Spinal cord (tissue), 10 donors: ENCODE results near the gene EIF2AK3. TPM values are rescaled to one million over a fixed set of nuclear protein-coding genes. Genes with fewer than 3 reads are reported as not detected.
"Not testable (repeated sequence)": the region's sequence is repeated elsewhere in the genome, so short reads cannot be mapped to it uniquely, and the experiment has no call there.

Experiments used
- DNase-seq, 6 donors: peaks; one replicate each; pipeline versions ENCODE4 v3.0.0 to v3.0.0-alpha.2; 2013 to 2015; ENCODE audit warnings: low spot score in 6 of 6, low read depth in 4 of 6
- H3K27ac ChIP-seq: one replicate; pipeline ENCODE4 v1.5.1; 2013; ENCODE audit warnings: low read depth, low read length, control low read depth
- H3K27me3 ChIP-seq: one replicate; pipeline ENCODE4 v1.6.1; 2013; ENCODE audit warnings: low read length; ENCODE audit not compliant: control insufficient read depth, insufficient read depth
- H3K36me3 ChIP-seq: one replicate; pipeline ENCODE4 v1.6.1; 2013; ENCODE audit warnings: low read length; ENCODE audit not compliant: control insufficient read depth, insufficient read depth
- H3K4me1 ChIP-seq: one replicate; pipeline ENCODE4 v1.6.1; 2013; ENCODE audit warnings: low read length; ENCODE audit not compliant: control insufficient read depth, insufficient read depth
- H3K4me3 ChIP-seq: one replicate; pipeline ENCODE4 v1.5.1; 2013; ENCODE audit warnings: low read depth, low read length, control low read depth
- H3K9me3 ChIP-seq: one replicate; pipeline ENCODE4 v1.6.1; 2013; ENCODE audit warnings: low read length; ENCODE audit not compliant: control insufficient read depth, insufficient read depth
- WGBS: methylation state at CpG from one replicate; pipeline ENCODE4 v1.1.5; 2013; ENCODE audit warnings: missing lambda C conversion rate; ENCODE audit not compliant: insufficient coverage; 5-methylcytosine and 5-hydroxymethylcytosine counted together
- polyA plus RNA-seq, 2 donors: library from polyadenylated mRNA; unstranded; fragments of 120-200 nt; gene quantifications; one replicate each; pipeline ENCODE4 v1.2.1, GENCODE V29; 2013; ENCODE audit not compliant: insufficient read length in 2 of 2
- total RNA-seq, 2 donors: library from RNA; depleted of rRNA in 1 of 2; stranded (reverse); fragments of 120-200 nt in 1 of 2; fragments of >200 nt in 1 of 2; gene quantifications; one replicate each; pipeline versions ENCODE4 v1.2.3 to v1.2.4, GENCODE V29; 2013 to 2014
- donor health status: healthy.

The EIF2AK3 gene
- total and polyA plus RNA-seq, 4 donors, result 13.8 to 31.9 (median 22.4) TPM

- Histone ChIP-seq H3K4me3 (no peak overlapping the region), H3K27me3 (no peaks in the 10 kb centered on the region), H3K9me3 (no peaks in the 10 kb centered on the region), H3K4me1 (no peaks in the 10 kb centered on the region), H3K27ac (no peak overlapping the region), H3K36me3 (peaks cover 5% of the 10 kb centered on the region)
- no peak for DNase-seq
- WGBS, result 100% methylated on average over 1 of the region's 1 CpG
Measured at GRCh38 chr2:88557290-88557689, 70.0 kb downstream of the EIF2AK3 start.

GRCh38 chr2:88556026-88556425, 71.2 kb downstream of the EIF2AK3 start:
- no peak overlapping the region for H3K27ac ChIP-seq
- no peak for DNase-seq
- H3K27me3 ChIP-seq, result no peaks in the 10 kb centered on the region
- no peaks in the 10 kb centered on the region for H3K9me3 ChIP-seq
- WGBS, result 99% methylated on average over 6 of the region's 7 CpGs
- H3K4me3 ChIP-seq, result no peak overlapping the region
- no peaks in the 10 kb centered on the region for H3K36me3 ChIP-seq
- H3K4me1 ChIP-seq, result no peaks in the 10 kb centered on the region

GRCh38 chr2:88554189-88554588, 73.1 kb downstream of the EIF2AK3 start:
- no CpG with 5 or more reads among the region's 5 CpGs for WGBS
- no peak overlapping the region for H3K27ac ChIP-seq
- H3K36me3 ChIP-seq, result no peaks in the 10 kb centered on the region
- H3K27me3 ChIP-seq, result peaks cover 7% of the 10 kb centered on the region
- DNase-seq, result peak in 2 of 6 donors; percentile 7 to 50
- H3K4me3 ChIP-seq, result no peak overlapping the region
- H3K9me3 ChIP-seq, result no peaks in the 10 kb centered on the region
- H3K4me1 ChIP-seq, result peaks cover 7% of the 10 kb centered on the region

DNA sequence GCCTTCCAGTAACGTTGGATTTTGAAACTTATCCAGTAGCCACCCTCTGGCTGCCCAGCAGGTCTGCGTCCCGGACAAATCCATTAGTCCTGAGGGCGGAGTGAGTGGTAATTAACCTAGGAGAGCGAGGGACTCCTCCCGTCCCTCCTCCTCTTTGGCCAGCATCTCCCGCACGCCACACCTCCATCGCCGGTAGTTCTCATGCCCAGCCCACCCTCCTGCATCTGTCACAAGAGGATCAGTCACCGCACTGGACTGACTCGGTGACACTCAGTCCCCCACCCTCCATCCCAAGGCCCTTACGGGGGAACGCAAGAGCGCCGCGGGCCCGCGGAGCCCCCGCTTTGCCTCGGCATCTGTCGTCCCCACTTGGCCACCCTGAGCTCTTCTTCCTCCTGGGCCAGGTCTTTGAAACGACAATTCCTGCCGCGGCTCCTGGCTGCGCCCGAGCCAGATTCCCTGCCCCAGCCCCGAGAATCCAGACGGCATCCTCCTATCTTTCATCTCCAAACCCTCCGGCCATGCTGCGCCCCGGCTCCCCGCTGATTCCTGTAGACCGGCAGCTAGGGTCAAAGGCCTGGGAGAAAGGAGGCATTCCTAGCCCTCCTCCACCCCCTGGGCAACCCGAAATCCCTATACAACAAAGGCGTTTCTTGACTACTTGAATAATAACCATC, 77.5 kb downstream of the EIF2AK3 start:
- Histone ChIP-seq H3K4me3 (peak overlapping the region; percentile 17), H3K27me3 (peaks cover 7% of the 10 kb centered on the region), H3K4me1 (peaks cover 7% of the 10 kb centered on the region), H3K27ac (no peak overlapping the region), H3K9me3 (no peaks in the 10 kb centered on the region), H3K36me3 (no peaks in the 10 kb centered on the region)
- peak in 2 of 6 donors; percentile 4 to 38 for DNase-seq
- 5% methylated on average over 30 of the region's 36 CpGs for WGBS

DNA sequence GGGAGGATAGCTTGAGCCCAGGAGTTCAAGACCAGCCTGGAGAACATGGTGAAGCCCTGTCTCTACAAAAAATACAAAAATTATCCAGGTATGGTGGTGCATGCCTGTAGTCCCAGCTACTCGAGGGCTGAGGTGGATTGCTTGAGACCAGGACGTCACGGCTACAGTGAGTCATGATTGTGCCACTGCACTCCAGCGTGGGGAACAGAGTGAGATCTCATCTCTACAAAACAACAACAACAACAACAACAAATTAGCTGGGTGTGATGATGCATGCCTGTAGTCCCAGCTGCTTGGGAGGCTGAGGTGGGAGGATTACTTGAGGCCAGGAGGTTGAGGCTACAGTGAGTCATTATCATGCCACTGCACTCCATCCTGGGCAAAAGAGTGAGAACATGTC, 81.0 kb downstream of the EIF2AK3 start:
- H3K27ac ChIP-seq, H3K36me3 ChIP-seq, H3K4me1 ChIP-seq, H3K9me3 ChIP-seq, H3K4me3 ChIP-seq, DNase-seq, H3K27me3 ChIP-seq: not testable (repeated sequence)
- WGBS, result no CpG with 5 or more reads among the region's 4 CpGs

DNA sequence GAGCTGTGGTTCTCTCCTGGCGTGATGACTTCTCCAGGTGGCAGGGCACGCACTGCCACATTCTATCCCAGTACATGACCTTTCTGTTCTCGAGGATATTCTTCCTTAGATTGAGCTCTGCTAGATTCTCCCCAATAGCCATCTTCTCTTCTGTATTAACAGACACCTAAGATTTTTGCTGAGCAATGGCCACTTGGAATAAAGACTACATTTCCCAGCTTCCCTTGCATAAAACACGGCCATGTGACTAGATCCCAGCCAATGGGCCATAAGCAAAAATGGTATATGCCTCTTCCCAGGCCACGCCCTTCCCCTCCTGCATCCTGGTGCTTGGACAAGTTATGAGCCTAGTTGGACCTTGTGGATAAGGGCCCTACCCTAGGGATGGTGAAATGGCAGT, 82.1 kb downstream of the EIF2AK3 start:
- Histone ChIP-seq H3K36me3 (no peaks in the 10 kb centered on the region), H3K27ac (no peak overlapping the region), H3K4me3 (no peak overlapping the region), H3K9me3 (no peaks in the 10 kb centered on the region), H3K27me3 (peaks cover 7% of the 10 kb centered on the region), H3K4me1 (peaks cover 7% of the 10 kb centered on the region)
- peak in 1 of 6 donors; percentile 30 for DNase-seq
- 90% methylated on average over 3 of the region's 5 CpGs for WGBS

DNA sequence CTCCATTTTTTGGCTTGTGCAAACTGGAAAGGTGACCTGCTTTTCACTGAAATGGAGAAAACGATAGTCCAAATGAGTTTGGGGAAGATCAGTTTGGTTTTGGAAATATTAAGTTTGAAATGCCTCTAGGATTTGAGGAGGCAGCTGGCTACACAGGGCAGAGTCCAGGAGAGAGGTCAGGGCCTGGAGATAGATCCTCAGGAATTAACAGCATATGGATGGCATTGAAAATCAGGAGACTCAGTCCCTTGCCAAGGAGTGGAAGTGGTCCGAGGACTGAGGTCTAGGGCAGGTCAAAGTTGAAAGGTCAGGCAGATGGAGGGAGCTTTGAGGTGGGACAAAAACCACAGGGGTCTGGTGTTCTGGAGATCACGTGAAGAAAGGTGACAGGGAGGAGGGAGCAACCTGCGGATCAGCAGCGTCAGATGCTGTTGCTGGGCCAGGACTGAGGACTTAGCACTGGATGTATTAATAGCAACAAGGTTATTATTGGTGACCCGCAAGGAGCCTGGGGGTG, 83.7 kb downstream of the EIF2AK3 start:
- H3K36me3 ChIP-seq, result no peaks in the 10 kb centered on the region
- no peaks in the 10 kb centered on the region for H3K4me1 ChIP-seq
- 79% methylated on average over 5 of the region's 6 CpGs for WGBS
- no peak overlapping the region for H3K27ac ChIP-seq
- H3K9me3 ChIP-seq, result no peaks in the 10 kb centered on the region
- H3K27me3 ChIP-seq, result no peaks in the 10 kb centered on the region
- no peak for DNase-seq
- H3K4me3 ChIP-seq, result no peak overlapping the region

GRCh38 chr2:88542668-88543067, 84.6 kb downstream of the EIF2AK3 start:
- no peaks in the 10 kb centered on the region for H3K27me3 ChIP-seq

DNA sequence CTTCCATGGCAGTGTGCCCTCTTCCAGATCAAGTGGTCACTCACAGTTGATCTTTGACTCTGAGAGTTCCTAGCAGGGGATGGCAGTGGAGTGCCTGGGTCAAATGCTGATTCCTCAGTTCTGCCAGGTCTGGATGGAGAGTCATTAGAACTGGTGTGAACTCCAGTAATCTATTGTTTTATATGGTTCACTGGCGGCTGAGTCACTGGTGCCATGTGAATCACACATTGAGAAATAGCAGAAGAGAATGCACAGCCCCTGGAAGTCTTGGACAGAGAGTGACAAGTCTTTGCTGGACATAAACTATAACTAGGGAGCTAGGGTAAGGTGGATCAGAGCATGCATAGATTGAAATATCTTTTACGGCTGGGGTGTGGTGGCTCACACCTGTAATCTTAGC, 86.9 kb downstream of the EIF2AK3 start:
- H3K9me3 ChIP-seq, result no peaks in the 10 kb centered on the region
- WGBS, result 79% methylated on average over 1 of the region's 2 CpGs

More at GRCh38 chr2:88542668-88543067, 84.6 kb downstream of the EIF2AK3 start:
- no peaks in the 10 kb centered on the region for H3K4me1 ChIP-seq
- no peak overlapping the region for H3K27ac ChIP-seq
- WGBS, result 87% methylated on average over 6 of the region's 6 CpGs
- H3K4me3 ChIP-seq, result no peak overlapping the region
- no peak for DNase-seq
- H3K36me3 ChIP-seq, result no peaks in the 10 kb centered on the region
- no peaks in the 10 kb centered on the region for H3K9me3 ChIP-seq

DNA sequence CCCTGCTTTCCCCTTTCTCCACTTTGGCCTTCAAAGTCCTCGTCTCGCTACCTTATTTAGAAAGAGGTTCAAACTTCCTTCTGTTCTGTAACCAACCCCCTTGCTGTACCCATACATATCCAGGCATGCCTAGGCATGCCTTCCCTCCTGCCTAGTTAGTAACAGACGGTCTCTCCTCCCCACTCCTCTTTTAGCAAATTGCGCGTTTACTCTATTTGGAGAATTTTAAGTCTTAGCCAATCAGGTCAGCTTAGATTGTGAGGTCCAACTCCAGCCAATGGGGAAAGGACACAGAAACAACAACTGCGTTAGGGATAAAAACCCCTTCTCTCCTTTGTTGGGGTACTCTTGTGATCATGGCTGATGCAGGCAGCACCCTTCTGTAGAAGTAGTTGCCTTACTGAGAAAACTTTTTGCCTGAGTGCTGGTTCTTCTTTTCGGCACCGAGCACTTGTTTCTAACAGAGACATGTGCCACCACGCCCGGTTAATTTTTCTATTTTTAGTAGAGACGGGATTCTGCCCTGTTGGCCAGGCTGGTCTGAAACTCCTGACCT, 88.8 kb downstream of the EIF2AK3 start:
- H3K4me1 ChIP-seq, result no peaks in the 10 kb centered on the region
- no peak overlapping the region for H3K4me3 ChIP-seq
- DNase-seq, result no peak
- no peak overlapping the region for H3K27ac ChIP-seq
- no peaks in the 10 kb centered on the region for H3K9me3 ChIP-seq
- H3K36me3 ChIP-seq, result no peaks in the 10 kb centered on the region
- no peaks in the 10 kb centered on the region for H3K27me3 ChIP-seq
- WGBS, result 92% methylated on average over 4 of the region's 11 CpGs

More for the DNA sequence above, 86.9 kb downstream of the EIF2AK3 start:
- Histone ChIP-seq H3K36me3 (no peaks in the 10 kb centered on the region), H3K4me1 (no peaks in the 10 kb centered on the region), H3K27ac (no peak overlapping the region), H3K4me3 (no peak overlapping the region), H3K27me3 (no peaks in the 10 kb centered on the region)
- DNase-seq, result no peak
